HEK293 (cell line): ENCODE results near the gene SMC1B.

Experiments used
- CTCF ChIA-PET: fragments of 350-600 bp; formaldehyde crosslinking; extraction: SDS; loops from one replicate; lab custom pipeline; 2021; ENCODE audit warnings: antibody characterized with exemption; lab: Yijun Ruan, JAX
- POLR2A ChIA-PET: fragments of 300-600 bp; formaldehyde crosslinking; extraction: SDS; loops from one replicate; lab custom pipeline; 2020; ENCODE audit warnings: antibody characterized with exemption, inconsistent platforms; lab: Yijun Ruan, JAX
- H3K27ac ChIP-seq: fragments of 200-500 bp; sonication (Bioruptor generic); 2 replicates; pipeline ENCODE4 v1.5.1; 2014; ENCODE audit warnings: low read depth, low read length, control low read depth, inconsistent platforms; ENCODE audit errors: extremely low read depth
- H3K36me3 ChIP-seq, 2 experiments: fragments of 200-500 bp in 1 of 2; sonication (Bioruptor generic) in 1 of 2; 1 replicate in 1 of 2; 2 replicates in 1 of 2; pipeline ENCODE4 v1.5.1; 2014 to 2017; ENCODE audit warnings: inconsistent platforms in 2 of 2, low read length in 2 of 2; ENCODE audit not compliant: control insufficient read depth in 2 of 2, insufficient read depth in 1 of 2
- H3K4me1 ChIP-seq: fragments of 200-500 bp; sonication (Bioruptor generic); 2 replicates; pipeline ENCODE4 v1.5.1; 2014; ENCODE audit warnings: mild to moderate bottlenecking, low read length, inconsistent platforms; ENCODE audit not compliant: control insufficient read depth, insufficient read depth
- H3K4me3 ChIP-seq: 2 replicates; pipeline ENCODE4 v1.5.1; 2011; ENCODE audit warnings: low read depth, mild to moderate bottlenecking, control low read depth, low read length, moderate library complexity
- H3K9me3 ChIP-seq: fragments of 200-500 bp; sonication (Bioruptor generic); 2 replicates; pipeline ENCODE4 v1.5.1; 2014; ENCODE audit warnings: low read depth, low read length, inconsistent platforms; ENCODE audit not compliant: control insufficient read depth, insufficient read depth
- GLI2 ChIP-seq: fragments of 450-650 bp; formaldehyde crosslinking; IDR thresholded peaks from 2 replicates; pipeline ENCODE4; 2017; ENCODE audit warnings: missing biosample characterization, missing genetic modification characterization, low read depth, borderline replicate concordance
- SP7 ChIP-seq: fragments of 450-650 bp; formaldehyde crosslinking; IDR thresholded peaks from 2 replicates; pipeline ENCODE4 v1.5.1; 2016; ENCODE audit warnings: missing biosample characterization, missing genetic modification characterization
- YY1 ChIP-seq: fragments of 450-650 bp; formaldehyde crosslinking; IDR thresholded peaks from 2 replicates; pipeline ENCODE4 v1.5.1; 2018; ENCODE audit warnings: missing biosample characterization, missing genetic modification characterization
- YY2 ChIP-seq: fragments of 450-650 bp; formaldehyde crosslinking; IDR thresholded peaks from 2 replicates; pipeline ENCODE4 v1.5.1; 2016; ENCODE audit warnings: missing biosample characterization, missing genetic modification characterization
- ZBTB44 ChIP-seq: fragments of 450-650 bp; IDR thresholded peaks from 2 replicates; pipeline ENCODE4 v1.5.1; 2018; ENCODE audit warnings: missing biosample characterization, mild to moderate bottlenecking, missing genetic modification characterization
- ZFP41 ChIP-seq: fragments of 450-650 bp; formaldehyde crosslinking; IDR thresholded peaks from 2 replicates; pipeline ENCODE4 v1.5.1; 2016; ENCODE audit warnings: missing biosample characterization, missing genetic modification characterization, borderline replicate concordance
- ZNF10 ChIP-seq: fragments of 450-650 bp; formaldehyde crosslinking; IDR thresholded peaks from 2 replicates; pipeline ENCODE4 v1.5.1; 2017; ENCODE audit warnings: missing biosample characterization, missing genetic modification characterization
- ZNF19 ChIP-seq: fragments of 450-650 bp; formaldehyde crosslinking; IDR thresholded peaks from 2 replicates; pipeline ENCODE4; 2016; ENCODE audit warnings: missing biosample characterization, missing genetic modification characterization, low read depth
- ZNF24 ChIP-seq: fragments of 450-650 bp; formaldehyde crosslinking; IDR thresholded peaks from 2 replicates; pipeline ENCODE4 v1.5.1; 2016; ENCODE audit warnings: missing biosample characterization, missing genetic modification characterization
- ZNF335 ChIP-seq: fragments of 450-650 bp; formaldehyde crosslinking; conservative IDR thresholded peaks from 2 replicates; pipeline ENCODE4 v1.5.1; 2016; ENCODE audit warnings: missing biosample characterization, missing genetic modification characterization
- ZNF391 ChIP-seq: fragments of 450-650 bp; formaldehyde crosslinking; IDR thresholded peaks from 2 replicates; pipeline ENCODE4 v1.5.1; 2016; ENCODE audit warnings: low read depth, missing biosample characterization, missing genetic modification characterization, borderline replicate concordance
- ZNF423 ChIP-seq: fragments of 450-650 bp; formaldehyde crosslinking; IDR thresholded peaks from 2 replicates; pipeline ENCODE4 v1.5.1; 2016; ENCODE audit warnings: missing biosample characterization, missing genetic modification characterization
- ZNF555 ChIP-seq: fragments of 450-650 bp; formaldehyde crosslinking; conservative IDR thresholded peaks from 2 replicates; pipeline ENCODE4 v1.5.1; 2017; ENCODE audit warnings: missing biosample characterization, mild to moderate bottlenecking, missing genetic modification characterization, inconsistent platforms
- ZNF580 ChIP-seq: fragments of 450-650 bp; formaldehyde crosslinking; IDR thresholded peaks from 2 replicates; pipeline ENCODE4 v1.5.1; 2016; ENCODE audit warnings: missing biosample characterization, missing genetic modification characterization
- ZNF670 ChIP-seq: fragments of 450-650 bp; formaldehyde crosslinking; IDR thresholded peaks from 2 replicates; pipeline ENCODE4 v1.5.1; 2016; ENCODE audit warnings: missing biosample characterization, missing genetic modification characterization, low read depth
- TF ChIP-seq, protein P1 (sequence below): fragments of 450-650 bp; formaldehyde crosslinking; conservative IDR thresholded peaks from 2 replicates; pipeline ENCODE4 v1.5.1; 2016; ENCODE audit warnings: low read depth, missing biosample characterization, missing genetic modification characterization
- TF ChIP-seq, protein P2 (sequence below): fragments of 450-650 bp; formaldehyde crosslinking; IDR thresholded peaks from 2 replicates; pipeline ENCODE4 v1.5.1; 2016; ENCODE audit warnings: missing biosample characterization, missing genetic modification characterization, low read depth
- TF ChIP-seq, protein P3 (sequence below): fragments of 450-650 bp; formaldehyde crosslinking; IDR thresholded peaks from 2 replicates; pipeline ENCODE4 v1.5.1; 2016; ENCODE audit warnings: missing biosample characterization, missing genetic modification characterization, low read depth
- TF ChIP-seq, protein P4 (sequence below): fragments of 450-650 bp; formaldehyde crosslinking; IDR thresholded peaks from 2 replicates; pipeline ENCODE4 v1.5.1; 2017; ENCODE audit warnings: missing biosample characterization, missing genetic modification characterization

Gene SMC1B

GRCh38 chr22:45402466-45402985 is 10.9 kb downstream of the SMC1B start:
- ChIA-PET CTCF (interaction anchor here (0.6 to 1.2 kb wide), 3 partner anchors 9 to 24 kb away, joined by 3 read pairs; no protein-coding TSS in a partner anchor), POLR2A (no interaction called here)
- H3K4me3 ChIP-seq, result no peak overlapping the region
- H3K36me3 ChIP-seq, result no peaks in the 10 kb centered on the region
- H3K27ac ChIP-seq, result no peak overlapping the region
- no peak for TF ChIP-seq ZNF580 (tag by site-specific recombination)
- H3K9me3 ChIP-seq, result no peaks in the 10 kb centered on the region
- H3K4me1 ChIP-seq, result no peaks in the 10 kb centered on the region

DNA sequence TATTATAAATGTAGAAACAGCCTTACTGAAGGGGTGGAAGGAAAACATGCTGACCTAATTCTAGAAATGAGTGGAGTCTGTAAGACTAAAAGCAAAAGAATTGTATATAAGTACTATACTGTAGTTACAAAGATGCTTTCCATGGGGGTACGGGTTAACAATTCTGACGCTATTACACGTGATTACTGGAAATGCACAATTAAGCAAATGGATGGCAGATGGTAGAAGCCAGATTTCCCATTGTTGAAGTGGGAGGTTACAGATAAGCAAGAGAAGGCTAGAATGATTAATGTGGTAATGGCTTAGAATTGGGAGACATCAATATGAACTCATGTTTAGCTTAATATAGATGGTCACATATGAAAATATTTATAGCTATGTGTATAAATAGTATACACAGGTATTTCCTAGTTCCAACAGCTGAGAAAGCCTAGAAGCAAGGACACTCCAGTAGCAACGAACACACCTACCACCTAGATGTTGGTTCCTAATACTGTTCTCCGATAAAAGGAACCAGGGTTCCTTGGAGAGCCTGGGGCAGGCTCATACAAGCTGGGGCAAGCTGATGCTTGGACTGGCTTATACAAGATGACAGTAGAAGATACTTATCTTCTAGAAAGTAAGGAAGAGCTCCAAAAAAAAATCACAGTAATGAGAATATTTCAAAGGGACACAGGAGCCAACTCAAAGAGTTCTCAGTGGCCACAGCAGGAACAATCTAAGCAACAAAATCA is 13.5 kb downstream of the SMC1B start:
- CTCF ChIA-PET, result no interaction called here
- H3K4me3 ChIP-seq, result no peak overlapping the region
- POLR2A ChIA-PET, result no interaction called here

DNA sequence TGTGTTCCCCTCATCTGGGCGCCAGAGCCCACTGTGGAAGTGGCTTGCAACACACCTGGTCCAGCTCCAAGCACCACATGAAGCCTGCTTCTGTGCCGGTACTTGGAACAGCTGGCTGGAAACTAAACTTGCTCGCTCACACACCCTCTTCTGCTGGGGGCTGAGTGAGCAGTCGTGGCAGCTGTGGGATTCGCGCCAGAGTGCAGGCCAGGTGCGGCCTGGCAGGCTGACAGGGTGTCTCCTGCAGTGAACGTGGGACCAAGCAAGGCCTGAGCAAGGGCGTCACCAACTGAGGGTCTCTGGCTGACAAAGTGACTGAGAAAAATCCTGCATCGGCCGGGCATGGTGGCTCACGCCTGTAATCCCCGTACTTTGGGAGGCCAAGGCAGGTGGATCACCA is 15.2 kb downstream of the SMC1B start:
- ChIA-PET CTCF (interaction anchor here (0.9 kb wide), 1 partner anchor 39 kb away, joined by 6 read pairs; no protein-coding TSS in a partner anchor), POLR2A (no interaction called here)
- TF ChIP-seq ZNF670 (tag by site-specific recombination) (no peak), ZNF335 (tag by site-specific recombination) (no peak), YY2 (no peak), ZNF24 (tag by site-specific recombination) (no peak)
- TF ChIP-seq, protein P1, sequence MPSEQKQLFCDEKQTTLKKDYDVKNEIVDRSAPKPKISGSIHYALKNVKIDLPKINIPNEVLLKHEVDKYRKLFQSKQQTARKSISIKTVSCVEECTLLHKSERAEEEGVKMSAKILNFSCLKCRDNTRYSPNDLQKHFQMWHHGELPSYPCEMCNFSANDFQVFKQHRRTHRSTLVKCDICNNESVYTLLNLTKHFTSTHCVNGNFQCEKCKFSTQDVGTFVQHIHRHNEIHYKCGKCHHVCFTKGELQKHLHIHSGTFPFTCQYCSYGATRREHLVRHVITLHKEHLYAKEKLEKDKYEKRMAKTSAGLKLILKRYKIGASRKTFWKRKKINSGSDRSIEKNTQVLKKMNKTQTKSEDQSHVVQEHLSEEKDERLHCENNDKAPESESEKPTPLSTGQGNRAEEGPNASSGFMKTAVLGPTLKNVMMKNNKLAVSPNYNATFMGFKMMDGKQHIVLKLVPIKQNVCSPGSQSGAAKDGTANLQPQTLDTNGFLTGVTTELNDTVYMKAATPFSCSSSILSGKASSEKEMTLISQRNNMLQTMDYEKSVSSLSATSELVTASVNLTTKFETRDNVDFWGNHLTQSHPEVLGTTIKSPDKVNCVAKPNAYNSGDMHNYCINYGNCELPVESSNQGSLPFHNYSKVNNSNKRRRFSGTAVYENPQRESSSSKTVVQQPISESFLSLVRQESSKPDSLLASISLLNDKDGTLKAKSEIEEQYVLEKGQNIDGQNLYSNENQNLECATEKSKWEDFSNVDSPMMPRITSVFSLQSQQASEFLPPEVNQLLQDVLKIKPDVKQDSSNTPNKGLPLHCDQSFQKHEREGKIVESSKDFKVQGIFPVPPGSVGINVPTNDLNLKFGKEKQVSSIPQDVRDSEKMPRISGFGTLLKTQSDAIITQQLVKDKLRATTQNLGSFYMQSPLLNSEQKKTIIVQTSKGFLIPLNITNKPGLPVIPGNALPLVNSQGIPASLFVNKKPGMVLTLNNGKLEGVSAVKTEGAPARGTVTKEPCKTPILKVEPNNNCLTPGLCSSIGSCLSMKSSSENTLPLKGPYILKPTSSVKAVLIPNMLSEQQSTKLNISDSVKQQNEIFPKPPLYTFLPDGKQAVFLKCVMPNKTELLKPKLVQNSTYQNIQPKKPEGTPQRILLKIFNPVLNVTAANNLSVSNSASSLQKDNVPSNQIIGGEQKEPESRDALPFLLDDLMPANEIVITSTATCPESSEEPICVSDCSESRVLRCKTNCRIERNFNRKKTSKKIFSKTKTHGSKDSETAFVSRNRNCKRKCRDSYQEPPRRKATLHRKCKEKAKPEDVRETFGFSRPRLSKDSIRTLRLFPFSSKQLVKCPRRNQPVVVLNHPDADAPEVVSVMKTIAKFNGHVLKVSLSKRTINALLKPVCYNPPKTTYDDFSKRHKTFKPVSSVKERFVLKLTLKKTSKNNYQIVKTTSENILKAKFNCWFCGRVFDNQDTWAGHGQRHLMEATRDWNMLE (tag by site-specific recombination), result no peak
- TF ChIP-seq, protein P2, sequence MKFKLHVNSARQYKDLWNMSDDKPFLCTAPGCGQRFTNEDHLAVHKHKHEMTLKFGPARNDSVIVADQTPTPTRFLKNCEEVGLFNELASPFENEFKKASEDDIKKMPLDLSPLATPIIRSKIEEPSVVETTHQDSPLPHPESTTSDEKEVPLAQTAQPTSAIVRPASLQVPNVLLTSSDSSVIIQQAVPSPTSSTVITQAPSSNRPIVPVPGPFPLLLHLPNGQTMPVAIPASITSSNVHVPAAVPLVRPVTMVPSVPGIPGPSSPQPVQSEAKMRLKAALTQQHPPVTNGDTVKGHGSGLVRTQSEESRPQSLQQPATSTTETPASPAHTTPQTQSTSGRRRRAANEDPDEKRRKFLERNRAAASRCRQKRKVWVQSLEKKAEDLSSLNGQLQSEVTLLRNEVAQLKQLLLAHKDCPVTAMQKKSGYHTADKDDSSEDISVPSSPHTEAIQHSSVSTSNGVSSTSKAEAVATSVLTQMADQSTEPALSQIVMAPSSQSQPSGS (tag by site-specific recombination), result no peak

More for the DNA sequence above, 13.5 kb downstream of the SMC1B start:
- TF ChIP-seq GLI2, result no peak
- no peak for TF ChIP-seq SP7 (tag by site-specific recombination)
- TF ChIP-seq, protein P3, sequence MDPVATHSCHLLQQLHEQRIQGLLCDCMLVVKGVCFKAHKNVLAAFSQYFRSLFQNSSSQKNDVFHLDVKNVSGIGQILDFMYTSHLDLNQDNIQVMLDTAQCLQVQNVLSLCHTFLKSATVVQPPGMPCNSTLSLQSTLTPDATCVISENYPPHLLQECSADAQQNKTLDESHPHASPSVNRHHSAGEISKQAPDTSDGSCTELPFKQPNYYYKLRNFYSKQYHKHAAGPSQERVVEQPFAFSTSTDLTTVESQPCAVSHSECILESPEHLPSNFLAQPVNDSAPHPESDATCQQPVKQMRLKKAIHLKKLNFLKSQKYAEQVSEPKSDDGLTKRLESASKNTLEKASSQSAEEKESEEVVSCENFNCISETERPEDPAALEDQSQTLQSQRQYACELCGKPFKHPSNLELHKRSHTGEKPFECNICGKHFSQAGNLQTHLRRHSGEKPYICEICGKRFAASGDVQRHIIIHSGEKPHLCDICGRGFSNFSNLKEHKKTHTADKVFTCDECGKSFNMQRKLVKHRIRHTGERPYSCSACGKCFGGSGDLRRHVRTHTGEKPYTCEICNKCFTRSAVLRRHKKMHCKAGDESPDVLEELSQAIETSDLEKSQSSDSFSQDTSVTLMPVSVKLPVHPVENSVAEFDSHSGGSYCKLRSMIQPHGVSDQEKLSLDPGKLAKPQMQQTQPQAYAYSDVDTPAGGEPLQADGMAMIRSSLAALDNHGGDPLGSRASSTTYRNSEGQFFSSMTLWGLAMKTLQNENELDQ, result no peak
- TF ChIP-seq ZNF10 (tag by site-specific recombination), result no peak
- no peak for TF ChIP-seq YY1 (tag by site-specific recombination)
- TF ChIP-seq, protein P4, sequence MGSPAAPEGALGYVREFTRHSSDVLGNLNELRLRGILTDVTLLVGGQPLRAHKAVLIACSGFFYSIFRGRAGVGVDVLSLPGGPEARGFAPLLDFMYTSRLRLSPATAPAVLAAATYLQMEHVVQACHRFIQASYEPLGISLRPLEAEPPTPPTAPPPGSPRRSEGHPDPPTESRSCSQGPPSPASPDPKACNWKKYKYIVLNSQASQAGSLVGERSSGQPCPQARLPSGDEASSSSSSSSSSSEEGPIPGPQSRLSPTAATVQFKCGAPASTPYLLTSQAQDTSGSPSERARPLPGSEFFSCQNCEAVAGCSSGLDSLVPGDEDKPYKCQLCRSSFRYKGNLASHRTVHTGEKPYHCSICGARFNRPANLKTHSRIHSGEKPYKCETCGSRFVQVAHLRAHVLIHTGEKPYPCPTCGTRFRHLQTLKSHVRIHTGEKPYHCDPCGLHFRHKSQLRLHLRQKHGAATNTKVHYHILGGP (tag by site-specific recombination), result no peak
- TF ChIP-seq ZNF19 (tag by site-specific recombination), result no peak
- TF ChIP-seq ZBTB44 (tag by site-specific recombination), result no peak
- no peak for TF ChIP-seq ZNF423 (tag by site-specific recombination)
- TF ChIP-seq ZNF391 (tag by site-specific recombination), result no peak
- TF ChIP-seq ZNF555, result no peak
- TF ChIP-seq ZFP41 (tag by site-specific recombination), result no peak
- Histone ChIP-seq H3K9me3 (no peaks in the 10 kb centered on the region), H3K36me3 (no peaks in the 10 kb centered on the region), H3K27ac (no peak overlapping the region), H3K4me1 (no peaks in the 10 kb centered on the region)

More for the DNA sequence above, 15.2 kb downstream of the SMC1B start:
- Histone ChIP-seq H3K4me3 (no peak overlapping the region), H3K4me1 (no peaks in the 10 kb centered on the region), H3K27ac (no peak overlapping the region), H3K9me3 (no peaks in the 10 kb centered on the region), H3K36me3 (no peaks in the 10 kb centered on the region)
